HG02943 (cell line): ENCODE results near the gene GCH1.

Source experiments
- ATAC-seq: cut with Tn5 transposase; IDR thresholded peaks from one replicate; pipeline ENCODE4 v1.9.1; 2021; ENCODE audit warnings: mild to moderate bottlenecking, low read depth, moderate library complexity; ENCODE audit not compliant: unreplicated experiment

The GCH1 gene

DNA sequence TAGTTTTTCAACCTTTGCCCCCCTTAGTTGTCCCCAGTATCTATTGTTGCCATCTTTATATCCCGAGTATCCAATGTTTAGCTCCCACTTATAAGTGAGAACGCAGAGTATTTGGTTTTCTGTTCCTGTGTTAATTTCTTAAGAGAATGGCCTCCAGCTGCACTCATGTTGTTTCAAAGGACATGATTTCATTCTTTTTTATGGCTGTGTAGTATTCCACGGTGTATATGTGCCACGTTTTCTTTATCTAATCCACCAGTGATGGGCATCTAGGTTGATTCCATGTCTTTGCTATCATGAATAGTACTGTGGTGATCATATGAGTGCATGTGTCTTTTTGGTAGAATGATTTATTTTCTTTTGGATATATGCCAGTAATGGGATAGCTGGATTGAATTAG, 72.0 kb downstream of the GCH1 start:
- no peak for ATAC-seq

- no peak for ATAC-seq
These were observed 73.0 kb downstream of the GCH1 start for GRCh38 chr14:54829486-54830224.

DNA sequence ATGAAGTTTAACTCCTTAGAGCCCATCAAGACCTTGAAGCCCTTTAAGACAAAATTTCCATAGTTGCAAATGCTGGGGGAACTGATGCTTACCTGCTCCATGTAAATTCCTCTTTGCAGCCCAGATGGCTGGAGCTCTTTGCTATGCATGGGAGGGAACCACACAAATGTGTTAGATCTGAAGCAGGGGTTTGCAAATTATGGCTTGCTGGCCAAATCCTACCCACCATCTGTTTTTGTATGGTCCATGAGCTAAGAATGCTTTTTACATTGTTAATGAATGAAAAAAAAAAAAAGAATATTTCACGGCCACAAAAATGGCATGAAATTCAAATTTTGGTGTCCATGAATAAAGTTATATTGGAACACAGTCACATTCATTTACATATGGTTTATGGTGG, 74.6 kb downstream of the GCH1 start:
- no peak for ATAC-seq

- ATAC-seq = no peak
These were observed 78.7 kb downstream of the GCH1 start for GRCh38 chr14:54823757-54824549.

- ATAC-seq = no peak
These were observed 79.9 kb downstream of the GCH1 start for GRCh38 chr14:54822685-54823084.

DNA sequence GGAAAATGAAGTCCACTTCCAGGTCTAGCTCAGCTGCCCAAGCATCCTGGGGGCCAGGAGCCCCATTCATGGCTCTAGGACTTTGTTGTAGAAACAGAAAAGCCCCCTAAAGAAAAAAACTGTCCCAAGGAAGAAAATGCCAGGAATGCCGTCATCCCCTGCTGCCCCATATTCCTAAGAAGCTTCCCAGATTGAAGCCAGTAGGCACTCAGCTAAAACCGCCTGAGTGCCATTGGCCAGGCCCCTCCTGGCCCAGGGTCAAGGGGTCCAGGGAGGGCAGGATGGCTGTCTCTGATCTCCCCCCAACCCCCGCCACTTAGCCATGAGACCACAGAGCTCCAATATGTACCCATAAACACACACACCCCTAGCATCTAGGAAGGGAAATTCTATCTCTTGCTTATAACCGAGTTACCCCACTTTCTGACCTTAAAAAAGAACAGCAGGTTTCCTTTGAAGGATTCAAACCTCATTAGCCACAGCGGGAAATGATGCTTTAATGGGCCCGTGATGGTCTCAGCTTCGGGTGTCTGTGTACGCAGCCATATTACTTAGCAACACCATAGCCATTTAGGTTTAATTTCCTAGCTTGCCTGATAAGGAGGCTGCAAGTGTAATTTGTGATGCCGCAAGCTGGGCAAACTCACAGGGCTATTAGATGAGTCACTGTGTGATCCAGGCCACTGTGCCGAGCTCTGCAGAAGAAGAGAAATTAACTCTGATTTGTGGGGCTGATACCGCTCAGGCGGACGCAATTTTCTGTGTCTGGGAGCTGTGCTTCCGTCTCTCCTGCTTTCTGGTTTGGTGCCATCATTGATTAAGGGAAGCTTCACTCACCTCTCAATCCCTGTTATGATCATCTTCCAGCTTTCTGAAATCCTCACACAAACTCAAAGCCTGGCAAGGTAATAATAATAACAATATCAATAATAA, 84.2 kb downstream of the GCH1 start:
- ATAC-seq = no peak

GRCh38 chr14:54817506-54817905, 85.1 kb downstream of the GCH1 start:
- no peak for ATAC-seq

DNA sequence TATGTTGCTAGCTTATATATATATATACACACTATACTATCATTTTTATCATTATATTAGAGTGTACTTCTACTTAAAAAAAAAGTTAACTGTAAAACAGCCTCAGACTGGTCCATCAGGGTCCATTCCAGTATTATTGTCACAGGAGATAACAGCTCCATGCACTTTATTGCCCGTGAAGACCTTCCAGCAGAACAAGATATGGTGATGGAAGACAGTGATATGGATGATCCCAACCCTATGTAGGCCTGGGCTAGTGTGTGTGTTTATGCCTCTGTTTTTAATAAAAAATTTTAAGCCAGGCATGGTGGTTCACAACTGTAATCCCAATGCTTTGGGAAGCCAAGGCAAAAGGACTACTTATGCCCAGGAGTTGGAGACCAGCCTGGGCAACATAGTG, 86.2 kb downstream of the GCH1 start:
- ATAC-seq = no peak

- no peak for ATAC-seq
These were observed 87.1 kb downstream of the GCH1 start for GRCh38 chr14:54815515-54815914.

- ATAC-seq = no peak
These were observed 87.6 kb downstream of the GCH1 start for GRCh38 chr14:54815016-54815415.

GRCh38 chr14:54814076-54814475, 88.5 kb downstream of the GCH1 start:
- no peak for ATAC-seq

DNA sequence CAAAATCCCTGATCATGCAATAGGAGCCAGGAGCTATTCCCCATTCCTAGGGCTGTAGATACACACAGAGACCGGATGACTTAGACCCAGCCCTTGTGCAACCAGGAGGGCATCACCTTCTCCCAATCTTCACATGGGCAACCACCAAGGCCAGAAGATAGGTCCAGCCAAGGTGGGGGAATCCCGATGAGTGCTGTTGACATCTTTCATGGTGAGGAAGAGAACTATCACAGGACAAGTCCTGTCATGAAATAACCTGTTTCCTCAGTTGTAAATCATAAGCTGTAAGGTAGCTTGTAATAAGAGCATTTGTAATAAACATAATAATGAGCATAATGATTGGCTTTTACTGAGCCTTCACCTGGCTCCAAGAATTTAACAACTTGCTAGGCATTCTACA, 89.5 kb downstream of the GCH1 start:
- ATAC-seq = no peak

- ATAC-seq = no peak
These were observed 90.0 kb downstream of the GCH1 start for GRCh38 chr14:54812617-54813016.

DNA sequence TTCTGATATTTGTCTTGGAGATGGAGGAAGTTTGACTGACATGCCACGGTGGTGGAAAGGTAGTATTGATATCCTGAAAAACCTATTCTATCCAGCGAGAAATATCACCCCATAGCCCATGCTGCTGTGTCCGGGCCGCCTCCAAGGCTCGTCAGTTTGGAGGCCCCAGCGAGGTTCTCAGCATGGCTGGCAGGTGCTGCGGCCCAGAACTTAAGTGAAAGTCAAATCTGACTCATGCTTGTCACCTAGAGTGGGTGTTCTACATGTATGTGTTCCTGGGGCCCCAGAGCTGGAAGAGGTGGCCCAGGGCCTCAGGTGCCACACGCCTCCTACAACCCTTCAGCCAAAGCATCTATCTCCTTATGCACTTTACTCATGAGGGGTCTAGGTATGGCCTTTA, 92.9 kb downstream of the GCH1 start:
- no peak for ATAC-seq

- ATAC-seq = no peak
These were observed 94.1 kb downstream of the GCH1 start for GRCh38 chr14:54808326-54809161.

DNA sequence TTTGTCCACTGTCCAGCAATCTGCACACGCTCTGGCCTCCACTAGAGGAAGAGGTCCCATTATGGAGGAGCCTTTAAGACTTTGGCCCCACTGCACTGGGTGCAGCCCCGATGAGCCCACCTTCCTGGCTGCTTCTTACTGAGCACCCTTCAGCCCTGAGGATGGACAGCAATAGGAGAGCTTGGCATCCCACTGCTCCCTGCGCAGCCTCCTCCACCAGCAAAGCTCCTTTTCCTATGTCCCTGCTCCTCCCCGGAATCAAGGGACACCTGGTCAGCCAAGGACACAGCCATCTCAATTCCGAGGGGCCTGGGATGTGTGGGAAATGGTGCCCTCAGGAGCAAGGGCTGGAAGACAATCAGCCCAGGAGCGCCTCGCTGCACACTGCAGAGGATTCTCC, 94.7 kb downstream of the GCH1 start:
- ATAC-seq = no peak

GRCh38 chr14:54807428-54807827, 95.2 kb downstream of the GCH1 start:
- no peak for ATAC-seq

GRCh38 chr14:54806616-54807015, 96.0 kb downstream of the GCH1 start:
- ATAC-seq = no peak

DNA sequence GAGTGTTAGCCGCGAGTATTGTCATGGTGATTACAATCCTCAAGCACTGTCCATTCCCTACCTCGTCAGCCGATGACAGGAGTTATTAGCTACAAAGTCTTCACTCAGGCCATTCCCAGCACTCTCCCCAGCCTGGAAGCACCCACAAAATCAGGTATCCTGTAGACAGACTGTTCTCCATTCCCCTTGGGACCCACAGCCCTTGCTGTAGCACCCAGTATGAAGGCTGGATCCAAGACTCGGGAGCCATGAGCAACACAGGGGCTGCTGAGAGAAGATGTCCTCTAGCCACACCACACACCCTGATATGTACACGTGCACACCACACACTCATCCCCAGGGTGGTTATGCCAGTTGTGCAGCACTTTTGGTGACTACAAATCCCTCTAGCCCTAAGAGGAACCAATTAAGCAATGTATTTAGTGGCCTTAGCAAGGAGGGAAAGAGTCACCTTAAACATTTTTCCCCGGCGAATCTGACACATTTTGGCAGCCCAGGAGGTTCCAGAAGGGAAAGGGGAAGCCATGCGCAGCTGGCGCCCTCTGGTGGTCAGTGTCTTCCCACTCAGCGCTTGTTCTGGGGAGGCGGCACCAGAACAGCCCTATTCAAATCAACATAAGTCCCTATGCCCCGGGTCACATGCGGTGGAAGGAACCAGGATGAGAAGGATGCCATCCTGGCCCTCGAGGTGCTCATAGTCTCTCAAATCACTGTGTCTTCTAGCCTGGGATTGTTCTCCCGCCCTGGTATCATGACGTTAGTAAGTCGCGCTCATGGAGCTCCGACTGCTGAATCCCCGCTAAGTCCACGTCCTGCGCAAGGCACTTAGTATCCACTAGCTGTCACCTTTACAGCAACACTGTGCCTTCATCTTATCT, 96.9 kb downstream of the GCH1 start:
- ATAC-seq = no peak
